NCI-H2081 treated with DMSO at 0.1 percent for 48 hours (cell line): Measurements from ENCODE around the gene NKAIN1.
"Not testable (repeated sequence)": the region's sequence is repeated elsewhere in the genome, so short reads cannot be mapped to it uniquely, and the experiment has no call there.

Experiments used
- DNase-seq: peaks from one replicate; lab custom pipeline; 2025; lab: John Stamatoyannopoulos, UW

Gene NKAIN1

GRCh38 chr1:31152181-31152795, 87.4 kb downstream of the NKAIN1 start:
- DNase-seq: no peak

- no peak for DNase-seq
Measured at GRCh38 chr1:31151402-31151801, 88.3 kb downstream of the NKAIN1 start.

- DNase-seq: no peak
Measured at GRCh38 chr1:31148409-31148808, 91.3 kb downstream of the NKAIN1 start.

GRCh38 chr1:31145648-31146047, 94.0 kb downstream of the NKAIN1 start:
- DNase-seq: no peak

GRCh38 chr1:31144442-31144841, 95.2 kb downstream of the NKAIN1 start:
- no peak for DNase-seq

GRCh38 chr1:31143455-31143854, 96.2 kb downstream of the NKAIN1 start:
- no peak for DNase-seq

GRCh38 chr1:31142406-31142805, 97.3 kb downstream of the NKAIN1 start:
- DNase-seq: no peak

GRCh38 chr1:31140299-31140698, 99.4 kb downstream of the NKAIN1 start:
- DNase-seq: no peak

GRCh38 chr1:31138797-31139521, 100.7 kb downstream of the NKAIN1 start:
- not testable (repeated sequence) for DNase-seq

GRCh38 chr1:31137873-31138272, 101.8 kb downstream of the NKAIN1 start:
- not testable (repeated sequence) for DNase-seq

GRCh38 chr1:31135973-31136600, 103.6 kb downstream of the NKAIN1 start:
- DNase-seq: no peak

GRCh38 chr1:31133368-31133767, 106.3 kb downstream of the NKAIN1 start:
- DNase-seq: no peak
